HG02870 (cell line): Measurements from ENCODE around the gene PPP6C.

Source experiments
- ATAC-seq: cut with Tn5 transposase; IDR thresholded peaks from one replicate; pipeline ENCODE4 v1.9.1; 2021; ENCODE audit warnings: mild to moderate bottlenecking, moderate library complexity; ENCODE audit not compliant: unreplicated experiment

Gene PPP6C

GRCh38 chr9:125099816-125100215, 89.8 kb downstream of the PPP6C start:
- no peak for ATAC-seq
